ENCODE results near the gene SLIT3. TPM values are rescaled to one million over a fixed set of nuclear protein-coding genes. Genes with fewer than 3 reads are reported as not detected.

Gene SLIT3
- total and polyA plus RNA-seq, 2 donors (not counting 3 experiments of a cell fraction or from before 2014, with no cell fraction given) = 0.90 to 1.0 TPM

DNA sequence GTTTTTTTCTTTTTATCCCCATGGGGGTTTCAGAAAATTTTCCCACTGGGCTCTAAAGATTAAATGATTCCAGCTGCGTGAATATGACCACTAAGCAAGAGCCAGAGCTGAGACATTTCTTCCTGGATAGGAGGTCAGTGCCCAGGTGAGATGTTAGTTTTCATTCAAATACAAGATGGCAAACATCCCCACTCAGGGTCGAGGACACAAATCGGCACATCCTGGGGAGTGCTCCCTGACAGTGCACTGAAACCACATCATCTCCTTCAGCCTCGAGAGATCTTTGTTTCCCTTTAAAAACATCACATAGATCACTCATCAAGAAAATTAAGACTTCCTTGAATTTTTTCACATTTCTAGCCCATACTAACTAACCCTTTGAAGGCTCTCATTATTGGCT is 448.6 kb downstream of the SLIT3 start:
- no TSS peak for BruUV-seq (replicated peaks)
- Histone ChIP-seq H3K27ac (ENCODE audit: insufficient read depth, low read depth, low read length) (no peak overlapping the region), H3K27me3 (ENCODE audit: control insufficient read depth in 2 of 2, insufficient read depth in 2 of 2, low read length in 2 of 2) (no peaks in the 10 kb centered on the region), H3K9me3 (replicated peaks; ENCODE audit: control insufficient read depth, insufficient read depth, low read length) (no peaks in the 10 kb centered on the region), H3K9me1 (replicated peaks; ENCODE audit: control insufficient read depth, extremely low read depth, insufficient read depth, low read length) (no peaks in the 10 kb centered on the region), H3K4me3 (replicated peaks in 1 of 3; ENCODE audit: insufficient read depth in 1 of 3, low read depth in 1 of 3, low read length in 3 of 3) (no peak overlapping the region), H2AFZ (ENCODE audit: low read depth, low read length) (no peak overlapping the region), H3K4me1 (ENCODE audit: control insufficient read depth, extremely low read depth, insufficient read depth, low read length) (no peaks in the 10 kb centered on the region), H3K9ac (replicated peaks; ENCODE audit: extremely low read depth, insufficient read depth, low read length) (no peak overlapping the region), H4K20me1 (replicated peaks; ENCODE audit: control insufficient read depth, extremely low read depth, insufficient read depth, low read length) (no peaks in the 10 kb centered on the region), H3K36me3 (ENCODE audit: control insufficient read depth in 2 of 2, extremely low read depth in 1 of 2, insufficient read depth in 2 of 2, low read length in 2 of 2) (no peaks in the 10 kb centered on the region), H3K4me2 (ENCODE audit: insufficient read depth, low read length) (no peak overlapping the region), H3K79me2 (ENCODE audit: control insufficient read depth, insufficient read depth, low read length) (no peaks in the 10 kb centered on the region)
- intact Hi-C loops (cut with micrococcal nuclease) = no loop called here
- ChIA-PET CTCF (no interaction called here), POLR2A (no interaction called here)
- TF ChIP-seq, protein P1, sequence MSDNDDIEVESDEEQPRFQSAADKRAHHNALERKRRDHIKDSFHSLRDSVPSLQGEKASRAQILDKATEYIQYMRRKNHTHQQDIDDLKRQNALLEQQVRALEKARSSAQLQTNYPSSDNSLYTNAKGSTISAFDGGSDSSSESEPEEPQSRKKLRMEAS (IDR thresholded peaks at IDR 0.05; ENCODE audit: insufficient read depth, insufficient read length) = no peak
- TF ChIP-seq POLR2AphosphoS5 (IDR thresholded peaks at IDR 0.05; ENCODE audit: insufficient read depth, low read depth, low read length) = no peak
- TF ChIP-seq MYC (IDR thresholded peaks at IDR 0.05; ENCODE audit: low read depth, low read length) = no peak
- TF ChIP-seq GATA2 (IDR thresholded peaks at IDR 0.05; ENCODE audit: insufficient read depth, insufficient read length, low read depth, low read length) = no peak
- no peak for TF ChIP-seq FOS (IDR thresholded peaks at IDR 0.05; ENCODE audit: borderline replicate concordance, insufficient read depth, low read length)
- TF ChIP-seq EZH2 (IDR thresholded peaks at IDR 0.05; ENCODE audit: borderline replicate concordance, low read depth, low read length, severe bottlenecking) = no peak
- TF ChIP-seq POLR2A (IDR thresholded peaks at IDR 0.05; ENCODE audit: low read depth, low read length) = no peak
- DNase-seq (ENCODE audit: low read depth, low spot score) = no peak
- dilution Hi-C loops (cut with MboI; ENCODE audit: extremely low pct_ligation_motif_present, low sequenced_read_pairs) = no loop called here
- FAIRE-seq = no peak

DNA sequence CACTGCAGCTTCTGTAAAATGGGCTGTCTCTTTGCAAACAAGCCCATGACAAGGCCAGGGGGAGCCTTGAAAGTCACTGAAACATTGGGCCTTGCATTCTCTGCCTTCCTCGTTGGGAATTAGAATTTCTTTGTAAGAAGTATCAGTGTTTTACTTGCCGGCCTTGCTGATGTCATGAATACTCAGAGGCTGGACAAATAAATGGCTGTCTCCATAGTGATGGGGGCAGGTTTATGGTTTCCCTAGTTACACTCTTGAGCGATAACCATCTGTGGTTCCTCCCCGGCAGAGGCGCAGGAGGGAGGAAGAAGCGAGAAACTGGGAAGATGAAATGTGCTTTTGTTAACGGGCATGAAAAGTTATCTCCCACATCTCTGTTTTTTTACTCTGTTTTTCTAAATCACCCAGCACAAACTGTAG is 449.0 kb downstream of the SLIT3 start:
- DNase-seq (ENCODE audit: low read depth, low spot score) (peak; percentile 24), FAIRE-seq (no peak)
- dilution Hi-C loops (cut with MboI; ENCODE audit: extremely low pct_ligation_motif_present, low sequenced_read_pairs) = no loop called here

More for the DNA sequence above, 449.0 kb downstream of the SLIT3 start:
- Histone ChIP-seq H3K79me2 (ENCODE audit: control insufficient read depth, insufficient read depth, low read length) (no peaks in the 10 kb centered on the region), H4K20me1 (replicated peaks; ENCODE audit: control insufficient read depth, extremely low read depth, insufficient read depth, low read length) (no peaks in the 10 kb centered on the region), H3K4me2 (ENCODE audit: insufficient read depth, low read length) (no peak overlapping the region), H3K9me1 (replicated peaks; ENCODE audit: control insufficient read depth, extremely low read depth, insufficient read depth, low read length) (no peaks in the 10 kb centered on the region), H3K9me3 (replicated peaks; ENCODE audit: control insufficient read depth, insufficient read depth, low read length) (no peaks in the 10 kb centered on the region), H3K27ac (ENCODE audit: insufficient read depth, low read depth, low read length) (no peak overlapping the region), H3K27me3 (ENCODE audit: control insufficient read depth in 2 of 2, insufficient read depth in 2 of 2, low read length in 2 of 2) (no peaks in the 10 kb centered on the region), H3K4me3 (replicated peaks in 1 of 3; ENCODE audit: insufficient read depth in 1 of 3, low read depth in 1 of 3, low read length in 3 of 3) (no peak overlapping the region), H3K9ac (replicated peaks; ENCODE audit: extremely low read depth, insufficient read depth, low read length) (no peak overlapping the region), H3K36me3 (ENCODE audit: control insufficient read depth in 2 of 2, extremely low read depth in 1 of 2, insufficient read depth in 2 of 2, low read length in 2 of 2) (no peaks in the 10 kb centered on the region), H2AFZ (ENCODE audit: low read depth, low read length) (no peak overlapping the region), H3K4me1 (ENCODE audit: control insufficient read depth, extremely low read depth, insufficient read depth, low read length) (no peaks in the 10 kb centered on the region)
- ChIA-PET POLR2A (no interaction called here), CTCF (no interaction called here)
- peak; percentile 67 for TF ChIP-seq GATA2 (IDR thresholded peaks at IDR 0.05; ENCODE audit: insufficient read depth, insufficient read length, low read depth, low read length)
- no peak for TF ChIP-seq MYC (IDR thresholded peaks at IDR 0.05; ENCODE audit: low read depth, low read length)
- intact Hi-C loops (cut with micrococcal nuclease) = no loop called here
- no TSS peak for BruUV-seq (replicated peaks)
